Kidney epithelial cell (primary cell): Measurements from ENCODE around the gene SLC1A5. TPM values are rescaled to one million over a fixed set of nuclear protein-coding genes. Genes with fewer than 3 reads are reported as not detected.
A peak's percentile ranks its signal among the peaks of the same experiment; 100 is the strongest.

Experiments used
- DNase-seq: peaks from one replicate; pipeline ENCODE4 v3.0.0-alpha.2; 2010; ENCODE audit warnings: low read depth
- H3K27me3 ChIP-seq: 2 replicates; pipeline ENCODE4 v1.6.0; 2011; ENCODE audit warnings: low read length; ENCODE audit not compliant: control insufficient read depth, insufficient read depth
- H3K36me3 ChIP-seq: 2 replicates; pipeline ENCODE4 v1.5.1; 2011; ENCODE audit warnings: low read length; ENCODE audit not compliant: control insufficient read depth, insufficient read depth
- H3K4me3 ChIP-seq: 2 replicates; pipeline ENCODE4 v1.5.1; 2011; ENCODE audit warnings: low read depth, mild to moderate bottlenecking, control low read depth, low read length
- total RNA-seq: library from RNA; depleted of rRNA; stranded (reverse); fragments of >200 nt; gene quantifications from 2 replicates; pipeline ENCODE4 v1.2.3, GENCODE V29; 2015
- TF ChIP-seq, protein P1 (sequence below): IDR thresholded peaks from 2 replicates; pipeline ENCODE4 v1.5.1; 2011; ENCODE audit warnings: mild to moderate bottlenecking, moderate library complexity, low read length, control low read depth, inconsistent platforms; ENCODE audit not compliant: insufficient read depth, poor library complexity, severe bottlenecking

Gene SLC1A5
- total RNA-seq, 1 donor from 2014 or later = 192 TPM

DNA sequence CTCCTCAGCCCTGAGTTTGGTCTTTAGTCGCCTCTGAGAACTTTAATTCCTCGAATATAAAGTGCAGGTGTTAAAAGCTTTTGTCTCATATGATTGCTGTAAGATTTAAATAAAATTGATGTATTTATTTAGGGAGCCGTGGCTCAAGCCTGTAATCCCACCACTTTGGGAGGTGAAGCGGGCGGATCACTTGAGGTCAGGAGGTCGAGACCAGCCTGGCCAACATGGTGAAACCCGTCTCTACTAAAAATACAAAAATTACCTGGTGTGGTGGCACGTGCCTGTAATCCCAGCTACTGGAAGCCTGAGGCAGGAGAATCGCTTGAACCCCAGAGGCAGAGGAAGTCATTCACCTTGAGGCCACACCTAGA, 559 bp upstream of the SLC1A5 start:
- no peaks in the 10 kb centered on the region for H3K27me3 ChIP-seq
- TF ChIP-seq, protein P1, sequence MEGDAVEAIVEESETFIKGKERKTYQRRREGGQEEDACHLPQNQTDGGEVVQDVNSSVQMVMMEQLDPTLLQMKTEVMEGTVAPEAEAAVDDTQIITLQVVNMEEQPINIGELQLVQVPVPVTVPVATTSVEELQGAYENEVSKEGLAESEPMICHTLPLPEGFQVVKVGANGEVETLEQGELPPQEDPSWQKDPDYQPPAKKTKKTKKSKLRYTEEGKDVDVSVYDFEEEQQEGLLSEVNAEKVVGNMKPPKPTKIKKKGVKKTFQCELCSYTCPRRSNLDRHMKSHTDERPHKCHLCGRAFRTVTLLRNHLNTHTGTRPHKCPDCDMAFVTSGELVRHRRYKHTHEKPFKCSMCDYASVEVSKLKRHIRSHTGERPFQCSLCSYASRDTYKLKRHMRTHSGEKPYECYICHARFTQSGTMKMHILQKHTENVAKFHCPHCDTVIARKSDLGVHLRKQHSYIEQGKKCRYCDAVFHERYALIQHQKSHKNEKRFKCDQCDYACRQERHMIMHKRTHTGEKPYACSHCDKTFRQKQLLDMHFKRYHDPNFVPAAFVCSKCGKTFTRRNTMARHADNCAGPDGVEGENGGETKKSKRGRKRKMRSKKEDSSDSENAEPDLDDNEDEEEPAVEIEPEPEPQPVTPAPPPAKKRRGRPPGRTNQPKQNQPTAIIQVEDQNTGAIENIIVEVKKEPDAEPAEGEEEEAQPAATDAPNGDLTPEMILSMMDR = no peak
- DNase-seq = no peak
- no peaks in the 10 kb centered on the region for H3K36me3 ChIP-seq
- no peak overlapping the region for H3K4me3 ChIP-seq

DNA sequence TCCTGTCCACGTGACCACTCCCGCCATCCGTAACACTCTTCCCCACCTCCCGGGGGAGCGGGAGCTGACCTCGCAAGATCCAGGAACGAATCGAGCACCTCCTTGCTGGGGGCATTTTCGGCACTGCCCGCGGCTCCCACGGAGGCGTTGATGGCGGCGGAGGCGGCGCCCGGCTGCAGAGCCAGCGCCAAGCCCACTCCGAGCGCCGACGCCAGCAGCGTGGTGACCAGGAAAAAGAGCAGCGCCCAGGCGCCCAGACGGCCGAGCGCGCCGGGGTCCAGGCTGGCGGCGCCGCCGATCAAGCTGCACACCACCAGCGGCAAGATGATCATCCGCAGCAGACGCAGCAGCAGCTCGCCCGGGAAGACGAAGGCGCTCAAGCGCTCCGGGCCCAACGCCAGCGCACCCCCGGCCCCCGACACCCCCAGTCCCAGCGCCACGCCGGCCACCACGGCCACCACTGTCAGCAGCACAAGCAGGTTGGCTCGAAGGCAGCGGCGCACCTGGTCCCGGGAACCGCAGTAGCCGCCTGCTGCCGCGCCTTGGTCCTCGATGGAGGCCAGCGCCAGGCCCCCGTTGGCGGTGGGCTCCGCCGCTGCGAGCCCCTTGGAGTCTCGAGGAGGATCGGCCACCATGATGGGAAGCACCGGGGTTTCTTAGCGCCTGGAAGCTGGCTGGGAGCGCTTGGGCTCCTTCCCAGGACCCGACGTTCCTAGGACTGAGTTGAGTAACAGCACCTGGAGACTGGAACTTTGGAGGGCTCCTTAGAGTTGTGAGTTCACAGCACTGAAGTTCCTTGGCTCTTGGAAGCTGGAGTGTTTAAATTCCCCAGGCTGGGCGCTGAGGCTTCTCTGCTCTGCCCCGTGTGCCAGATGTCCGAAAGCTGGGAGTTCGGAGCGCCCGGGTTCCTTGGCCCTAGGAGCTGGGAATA, 798 bp downstream of the SLC1A5 start:
- TF ChIP-seq, protein P1 = no peak
- DNase-seq = no peak
- Histone ChIP-seq H3K27me3 (no peaks in the 10 kb centered on the region), H3K4me3 (peak overlapping the region; percentile 72), H3K36me3 (no peaks in the 10 kb centered on the region)

DNA sequence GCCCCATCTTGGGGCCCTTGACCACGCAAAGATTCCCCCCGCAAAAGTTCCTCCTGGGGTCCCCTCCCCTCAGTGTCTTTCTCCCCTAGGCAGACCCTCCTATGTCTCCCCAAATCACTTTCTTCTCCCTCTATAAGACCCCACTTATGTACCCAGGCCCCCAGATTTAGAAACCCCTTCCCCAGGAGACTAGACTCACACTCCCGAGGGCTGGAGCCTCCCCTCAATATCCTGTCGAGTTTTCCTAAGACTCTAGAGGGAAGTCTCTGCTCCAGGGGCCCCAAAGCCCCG, 1.4 kb downstream of the SLC1A5 start:
- no peaks in the 10 kb centered on the region for H3K27me3 ChIP-seq
- TF ChIP-seq, protein P1 = no peak
- no peak for DNase-seq
- H3K36me3 ChIP-seq = no peaks in the 10 kb centered on the region
- H3K4me3 ChIP-seq = peak overlapping the region; percentile 72

DNA sequence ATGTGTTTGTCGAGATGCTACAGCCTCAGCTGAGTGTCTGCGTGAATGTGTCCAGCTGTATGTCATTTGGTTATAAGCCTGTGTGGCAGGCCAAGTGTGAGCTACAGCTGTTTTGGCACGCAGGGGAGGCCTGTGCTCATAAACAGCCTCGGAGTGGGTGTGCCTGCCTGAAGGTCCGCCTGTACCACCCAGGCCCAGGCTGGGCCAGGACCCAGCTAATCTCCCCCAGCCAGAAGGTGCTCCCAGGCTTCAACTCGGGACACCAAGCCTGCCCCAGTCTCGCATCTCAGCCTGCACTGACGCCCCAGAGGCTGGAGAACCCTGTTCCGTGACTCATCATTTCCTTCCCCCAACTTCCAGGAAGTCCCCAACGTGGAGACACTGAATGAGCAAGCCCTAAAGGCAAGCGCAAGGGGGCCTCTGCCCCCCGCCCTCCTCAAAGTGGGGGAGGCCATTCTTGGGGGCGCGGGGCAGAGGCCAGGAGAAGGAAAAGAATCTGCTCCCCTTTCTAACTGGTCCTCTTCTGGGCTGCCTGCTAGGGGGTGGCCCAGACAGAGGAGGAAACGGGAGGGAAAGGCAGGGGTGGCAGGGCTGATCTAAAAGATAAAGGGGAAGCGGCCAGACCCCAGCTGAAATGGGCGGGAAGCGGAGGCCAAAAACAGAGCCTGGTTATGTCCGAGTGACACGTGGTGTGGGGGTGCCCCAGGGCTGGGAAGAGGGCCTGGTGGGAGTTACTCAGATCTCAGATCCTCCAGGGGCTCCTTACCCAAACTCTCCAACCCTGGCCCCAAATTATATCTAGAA, 2.0 kb downstream of the SLC1A5 start:
- DNase-seq = no peak
- Histone ChIP-seq H3K27me3 (no peaks in the 10 kb centered on the region), H3K4me3 (peak overlapping the region; percentile 72), H3K36me3 (no peaks in the 10 kb centered on the region)
- TF ChIP-seq, protein P1 = no peak

DNA sequence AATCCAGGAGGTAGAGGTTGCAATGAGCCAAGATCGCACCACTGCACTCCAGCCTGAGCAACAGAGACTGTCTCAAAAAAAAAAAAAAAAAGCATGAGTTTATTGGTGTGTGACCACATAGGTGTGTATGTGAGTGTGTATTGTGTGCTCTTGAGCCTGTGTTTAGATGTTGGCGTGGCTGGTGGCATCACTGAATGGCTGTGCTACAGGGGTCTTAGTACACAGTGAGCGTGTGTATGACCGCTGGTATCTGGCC, 2.5 kb downstream of the SLC1A5 start:
- peak overlapping the region; percentile 72 for H3K4me3 ChIP-seq
- no peaks in the 10 kb centered on the region for H3K27me3 ChIP-seq
- DNase-seq = no peak
- H3K36me3 ChIP-seq = no peaks in the 10 kb centered on the region
- TF ChIP-seq, protein P1 = no peak
